Psoas muscle (tissue), 8 donors: ENCODE measurements around the gene DENND2D. TPM values are rescaled to one million over a fixed set of nuclear protein-coding genes. Genes with fewer than 3 reads are reported as not detected.

Source experiments
- ATAC-seq, 4 donors: fragments of 200-7000 bp; cut with Tn5 transposase; one replicate each; pipeline ENCODE4 v1.9.1; 2020; ENCODE audit warnings: moderate library complexity in 3 of 4, mild to moderate bottlenecking in 2 of 4
- DNase-seq, 2 donors: peaks; one replicate each; pipeline ENCODE4 v3.0.0-alpha.2; 2020
- H3K27ac ChIP-seq: fragments of 200-600 bp; one replicate; pipeline ENCODE4 v1.8.0; 2022
- H3K27me3 ChIP-seq, 3 donors: fragments of 200-600 bp in 1 of 3; one replicate each; pipeline versions ENCODE4 v1.6.1 to v1.8.0; 2013 to 2022; ENCODE audit warnings: low read length in 2 of 3, mild to moderate bottlenecking in 2 of 3, moderate library complexity in 1 of 3; ENCODE audit not compliant: insufficient read depth in 3 of 3
- H3K36me3 ChIP-seq, 2 donors: fragments of 200-600 bp in 1 of 2; one replicate each; pipeline versions ENCODE4 v1.6.1 to v1.8.0; 2013 to 2022; ENCODE audit warnings: low read depth in 1 of 2, mild to moderate bottlenecking in 1 of 2, moderate library complexity in 1 of 2; ENCODE audit not compliant: insufficient read depth in 1 of 2
- H3K4me1 ChIP-seq: fragments of 200-600 bp; one replicate; pipeline ENCODE4 v1.8.0; 2022
- H3K4me3 ChIP-seq: fragments of 200-600 bp; one replicate; pipeline ENCODE4 v1.8.0; 2022; ENCODE audit warnings: mild to moderate bottlenecking
- H3K9me3 ChIP-seq: fragments of 200-600 bp; one replicate; pipeline ENCODE4 v1.8.0; 2022
- CTCF ChIP-seq: fragments of 200-600 bp; IDR thresholded peaks from one replicate; pipeline ENCODE4 v1.8.0; 2022; ENCODE audit warnings: antibody characterized with exemption
- WGBS, 3 donors: extraction: QIAGEN DNeasy Blood & Tissue Kit; methylation state at CpG; one replicate each; pipeline versions ENCODE4 v1.1.6 to v1.1.7; 2013; 5-methylcytosine and 5-hydroxymethylcytosine counted together
- intact Hi-C, 2 donors: fragments of 100-400 bp; cut with DNase I; formaldehyde crosslinking; loops; one replicate each; pipeline versions ENCODE4 v1.11.0 to v1.14.2; 2022
- long read RNA-seq, 2 donors: library from polyadenylated mRNA; unstranded; transcript quantifications; one replicate each; pipeline ENCODE4 v2.0.0, GENCODE V29; 2021
- polyA plus RNA-seq, 3 donors: library from polyadenylated mRNA; stranded (reverse); fragments of 200-250 nt; gene quantifications; one replicate each; pipeline ENCODE4 v1.2.3, GENCODE V29; 2013
- total RNA-seq, 4 donors: library from RNA; stranded (reverse); fragmentation: NEBNext Ultra II Directional in 2 of 4; extraction: Animal tissue kit (Norgen Biotek cat#: 25700) in 2 of 4; gene quantifications; one replicate each; pipeline versions ENCODE4 v1.2.1 to v1.2.4, GENCODE V29; 2021 to 2023
- donor health status: healthy with polysubstance abuse.
- donor health status: DM: no; HTN: no; CAD: no; lungs with moderate emphysema.
- donor health status: Bipolar disorder and iron deficiency.
- donor health status: healthy.
- donor health status: DM: yes; HTN: yes; CAD: no.
- donor health status: DM: no; HTN: no; CAD: no.
- donor health status: DM: no; HTN: no; CAD: no.
- donor health status: DM: yes; HTN: yes; CAD: no.

The DENND2D gene
- 1 to 10 TPM; 1.2 to 2.1 (median 1.7) TPM for total RNA-seq
- under 1 TPM; 0.31 to 0.59 (median 0.51) TPM for polyA plus RNA-seq
- long read RNA-seq, donor 1, result 0 reads
- long read RNA-seq, donor 2, partial matches to known transcripts, result 1 of 1 reads
- long read RNA-seq, donor 2, other reads (novel, unspliced or antisense), result 0 of 1 reads

- Histone ChIP-seq H3K9me3 (no peaks in the 10 kb centered on the region), H3K4me1 (peaks cover 4% of the 10 kb centered on the region), H3K27me3 (peaks cover 0 to 23% (median 13%) of the 10 kb centered on the region in 3 donors), H3K4me3 (peak within 1 kb of the TSS; percentile 18), H3K36me3 (no peaks in the 10 kb centered on the region), H3K27ac (no peak within 1 kb of the TSS)
- ATAC-seq (peak in 3 of 4 donors; percentile 28 to 41 (median 33)), DNase-seq (peak in 1 of 2 donors; percentile 32)
- WGBS, 3 donors, result 88 to 92% (median 91%) methylated on average over 17 of the region's 17 CpGs
- TF ChIP-seq CTCF, result no peak
- intact Hi-C loops, result no loop called here
Observed at GRCh38 chr1:111199881-111200801, at the start of gene DENND2D. TSS of gene DENND2D (minus strand) at chr1:111200646. CDS start at chr1:111200459, 187 bp downstream.

- ATAC-seq (no peak), DNase-seq (no peak)
- Histone ChIP-seq H3K27ac (no peak overlapping the region), H3K27me3 (no peaks in the 10 kb centered on the region), H3K4me3 (no peak overlapping the region), H3K4me1 (no peaks in the 10 kb centered on the region), H3K9me3 (no peaks in the 10 kb centered on the region), H3K36me3 (no peaks in the 10 kb centered on the region)
- 60 to 68% (median 66%) methylated on average over 4 of the region's 4 CpGs for WGBS, 3 donors
- no peak for TF ChIP-seq CTCF
- intact Hi-C loops, result no loop called here
Observed at GRCh38 chr1:111249960-111250359, 49.5 kb upstream of the DENND2D start.

- no peaks in the 10 kb centered on the region for H3K27me3 ChIP-seq
- no peaks in the 10 kb centered on the region for H3K36me3 ChIP-seq
- WGBS, 3 donors, result 53 to 76% (median 57%) methylated on average over 5 of the region's 5 CpGs
- intact Hi-C loops, result no loop called here
- H3K9me3 ChIP-seq, result no peaks in the 10 kb centered on the region
- DNase-seq (no peak), ATAC-seq (no peak)
- H3K4me3 ChIP-seq, result no peak overlapping the region
- H3K4me1 ChIP-seq, result no peaks in the 10 kb centered on the region
- no peak overlapping the region for H3K27ac ChIP-seq
- TF ChIP-seq CTCF, result no peak
Observed at GRCh38 chr1:111247125-111247838, 46.8 kb upstream of the DENND2D start.

- Histone ChIP-seq H3K4me1 (no peaks in the 10 kb centered on the region), H3K27ac (no peak overlapping the region), H3K9me3 (no peaks in the 10 kb centered on the region), H3K4me3 (no peak overlapping the region), H3K27me3 (no peaks in the 10 kb centered on the region), H3K36me3 (no peaks in the 10 kb centered on the region)
- intact Hi-C loops, result no loop called here
- 50 to 55% (median 52%) methylated on average over 4 of the region's 4 CpGs for WGBS, 3 donors
- no peak for TF ChIP-seq CTCF
- ATAC-seq (no peak), DNase-seq (no peak)
Observed at GRCh38 chr1:111242805-111243523, 42.5 kb upstream of the DENND2D start.
